Body of pancreas (tissue), 4 donors: Measurements from ENCODE around the gene FCRLB. TPM values are rescaled to one million over a fixed set of nuclear protein-coding genes. Genes with fewer than 3 reads are reported as not detected.

Experiments
- ATAC-seq: fragments of 150-250 bp; one replicate; pipeline ENCODE4 v1.9.1; 2016
- DNase-seq, 4 donors: peaks; one replicate each; pipeline ENCODE4 v3.0.0-alpha.2; 2019
- H3K27ac ChIP-seq, 4 donors: fragments of 200-600 bp; sonication (generic); 1 replicate in 3 of 4; 2 replicates in 1 of 4; pipeline versions ENCODE4 v1.5.1 to v1.6.1; 2016 to 2019; ENCODE audit warnings: mild to moderate bottlenecking in 1 of 4, mixed read lengths in 1 of 4, moderate library complexity in 1 of 4
- H3K27me3 ChIP-seq, 2 donors: fragments of 200-600 bp; sonication (generic); one replicate each; pipeline ENCODE4 v1.6.0; 2016; ENCODE audit warnings: mild to moderate bottlenecking in 1 of 2
- H3K36me3 ChIP-seq, 2 donors: fragments of 200-600 bp; sonication (generic); replicated peaks in 1 of 2; 2 replicates each; pipeline ENCODE4 v1.5.1; 2016; ENCODE audit warnings: low read depth in 2 of 2; ENCODE audit not compliant: insufficient read depth in 1 of 2
- H3K4me1 ChIP-seq: fragments of 200-600 bp; sonication (generic); one replicate; pipeline ENCODE4 v1.6.0; 2016
- H3K4me3 ChIP-seq, 2 donors: fragments of 200-600 bp; sonication (generic); 1 replicate in 1 of 2; 2 replicates in 1 of 2; pipeline ENCODE4 v1.5.1; 2016 to 2019
- H3K9me3 ChIP-seq, 3 donors: fragments of 200-600 bp; sonication (generic); 1 replicate in 2 of 3; 2 replicates in 1 of 3; pipeline ENCODE4 v1.5.1; 2016
- POLR2A ChIP-seq, 3 donors: fragments of 450-650 bp; IDR thresholded peaks; one replicate each; pipeline ENCODE4 v1.6.1; 2016; ENCODE audit warnings: antibody characterized with exemption in 3 of 3, mild to moderate bottlenecking in 2 of 3
- WGBS, 2 donors: methylation state at CpG; one replicate each; pipeline ENCODE4 v1.1.5; 2017; 5-methylcytosine and 5-hydroxymethylcytosine counted together
- intact Hi-C: fragments of 100-400 bp; cut with DNase I; formaldehyde crosslinking; loops from one replicate; pipeline ENCODE4 v1.15.1; 2023
- total RNA-seq, 2 donors: library from RNA; depleted of rRNA; stranded (reverse); fragments of >200 nt; gene quantifications; one replicate each; pipeline ENCODE4 v1.1.0, GENCODE V29; 2016
- TF ChIP-seq, protein P1 (sequence below), 7 experiments: fragments of 450-650 bp in 4 of 7; fragments of 200-600 bp in 3 of 7; sonication (generic) in 3 of 7; IDR thresholded peaks; one replicate each; pipeline ENCODE4 v1.5.1; 2016 to 2019; ENCODE audit warnings: antibody characterized with exemption in 7 of 7

Gene FCRLB
- total RNA-seq, 2 donors from 2014 or later, result not detected

DNA sequence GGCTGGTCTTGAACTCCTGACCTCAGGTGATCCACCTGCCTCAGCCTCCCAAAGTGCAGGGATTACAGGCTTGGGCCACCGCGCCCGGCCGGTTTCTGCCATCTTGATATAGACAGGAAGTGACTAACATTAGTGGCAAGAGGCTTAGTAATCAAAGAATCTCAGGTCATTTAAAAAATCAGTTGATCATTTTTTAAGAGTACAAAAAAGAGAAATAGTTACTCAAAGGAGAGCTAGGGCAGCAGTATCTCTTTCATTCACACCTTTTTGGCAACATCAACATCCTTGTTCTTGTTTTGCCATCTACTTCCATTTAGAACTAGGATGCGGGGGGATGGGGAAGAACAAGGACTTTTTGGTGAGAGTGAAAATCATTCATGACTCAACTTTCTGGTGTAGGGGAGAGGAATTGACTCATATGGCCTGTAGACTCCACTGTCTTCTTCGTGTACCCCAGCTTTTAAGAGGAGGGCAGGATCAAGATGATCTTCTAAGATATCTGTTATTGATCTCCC lies 8.8 kb downstream of the FCRLB start:
- no peaks in the 10 kb centered on the region for H3K27me3 ChIP-seq
- 60 to 82% methylated on average over 6 of the region's 6 CpGs for WGBS, 2 donors
- intact Hi-C loops, result no loop called here
- TF ChIP-seq POLR2A (IDR thresholded peaks at IDR 0.05), result no peak
- TF ChIP-seq, protein P1, sequence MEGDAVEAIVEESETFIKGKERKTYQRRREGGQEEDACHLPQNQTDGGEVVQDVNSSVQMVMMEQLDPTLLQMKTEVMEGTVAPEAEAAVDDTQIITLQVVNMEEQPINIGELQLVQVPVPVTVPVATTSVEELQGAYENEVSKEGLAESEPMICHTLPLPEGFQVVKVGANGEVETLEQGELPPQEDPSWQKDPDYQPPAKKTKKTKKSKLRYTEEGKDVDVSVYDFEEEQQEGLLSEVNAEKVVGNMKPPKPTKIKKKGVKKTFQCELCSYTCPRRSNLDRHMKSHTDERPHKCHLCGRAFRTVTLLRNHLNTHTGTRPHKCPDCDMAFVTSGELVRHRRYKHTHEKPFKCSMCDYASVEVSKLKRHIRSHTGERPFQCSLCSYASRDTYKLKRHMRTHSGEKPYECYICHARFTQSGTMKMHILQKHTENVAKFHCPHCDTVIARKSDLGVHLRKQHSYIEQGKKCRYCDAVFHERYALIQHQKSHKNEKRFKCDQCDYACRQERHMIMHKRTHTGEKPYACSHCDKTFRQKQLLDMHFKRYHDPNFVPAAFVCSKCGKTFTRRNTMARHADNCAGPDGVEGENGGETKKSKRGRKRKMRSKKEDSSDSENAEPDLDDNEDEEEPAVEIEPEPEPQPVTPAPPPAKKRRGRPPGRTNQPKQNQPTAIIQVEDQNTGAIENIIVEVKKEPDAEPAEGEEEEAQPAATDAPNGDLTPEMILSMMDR (IDR thresholded peaks at IDR 0.05), result no peak
- peaks cover 16% of the 10 kb centered on the region for H3K4me1 ChIP-seq
- H3K27ac ChIP-seq, result no peak overlapping the region
- H3K36me3 ChIP-seq, result no peaks in the 10 kb centered on the region
- DNase-seq (no peak), ATAC-seq (no peak)
- H3K4me3 ChIP-seq, result no peak overlapping the region
- no peaks in the 10 kb centered on the region for H3K9me3 ChIP-seq

DNA sequence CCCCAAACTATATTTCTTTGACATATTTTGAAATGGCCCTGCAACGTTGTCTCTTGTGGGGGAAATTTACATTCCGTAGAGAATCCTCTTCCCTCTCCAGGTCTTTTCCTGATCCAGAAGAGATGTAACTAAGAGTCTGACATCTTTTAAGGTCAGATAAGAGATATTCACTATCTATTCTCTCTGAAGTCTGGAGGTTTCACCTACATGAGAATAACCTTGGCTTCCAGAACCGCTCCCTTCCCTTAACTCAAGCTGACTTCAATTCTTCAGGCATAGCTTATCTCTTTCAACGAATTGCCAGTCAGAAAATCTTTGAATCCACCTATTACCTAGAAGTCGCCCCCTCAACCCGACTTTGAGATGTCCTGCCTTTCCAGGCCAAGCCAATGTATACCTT lies 9.9 kb downstream of the FCRLB start:
- Histone ChIP-seq H3K27me3 (no peaks in the 10 kb centered on the region), H3K4me1 (peaks cover 8% of the 10 kb centered on the region), H3K27ac (no peak overlapping the region), H3K4me3 (no peak overlapping the region), H3K9me3 (no peaks in the 10 kb centered on the region), H3K36me3 (no peaks in the 10 kb centered on the region)
- TF ChIP-seq POLR2A (IDR thresholded peaks at IDR 0.05), result no peak
- TF ChIP-seq, protein P1 (IDR thresholded peaks at IDR 0.05), result no peak
- DNase-seq, result no peak
- 64 to 66% methylated on average over 6 of the region's 6 CpGs for WGBS, 2 donors
- intact Hi-C loops, result no loop called here
- ATAC-seq, result no peak

DNA sequence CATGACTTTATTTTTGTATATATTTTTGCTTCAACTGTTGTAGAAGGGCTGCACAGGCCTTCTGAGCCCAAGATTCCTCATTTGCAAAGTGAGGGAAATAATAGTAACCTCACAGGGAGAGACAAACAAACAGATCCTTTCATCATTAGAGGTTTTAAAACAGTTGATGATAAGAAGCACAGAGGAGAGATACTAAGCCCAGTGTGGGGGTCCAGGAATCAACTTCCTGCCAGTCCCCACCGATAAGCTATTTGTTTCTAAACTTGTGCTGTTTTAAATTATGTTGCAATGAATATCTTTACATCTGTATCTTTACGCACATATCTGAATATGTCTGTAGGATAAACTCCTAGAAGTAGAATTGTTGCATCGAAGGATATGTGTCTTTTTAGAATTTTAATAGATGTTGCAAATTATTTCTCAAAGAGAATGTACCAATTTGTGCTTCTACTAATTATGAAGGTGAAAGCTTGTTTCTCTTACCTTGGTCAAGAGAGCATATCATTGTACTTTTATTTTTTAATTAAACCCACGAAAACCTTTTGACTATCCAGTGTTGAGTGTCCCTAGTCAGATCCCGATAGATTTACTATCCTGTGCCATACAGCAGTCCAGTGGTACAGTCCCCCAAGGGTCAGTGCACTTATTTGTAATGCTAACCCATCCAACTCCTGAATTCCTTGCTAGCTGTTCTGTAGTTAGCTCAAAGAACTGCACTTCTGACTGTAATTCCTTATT lies 10.8 kb downstream of the FCRLB start:
- intact Hi-C loops, result no loop called here
- no peaks in the 10 kb centered on the region for H3K9me3 ChIP-seq
- no peaks in the 10 kb centered on the region for H3K27me3 ChIP-seq
- ATAC-seq, result no peak
- TF ChIP-seq, protein P1 (IDR thresholded peaks at IDR 0.05), result no peak
- no peak for TF ChIP-seq POLR2A (IDR thresholded peaks at IDR 0.05)
- DNase-seq, result no peak
- H3K4me1 ChIP-seq, result peaks cover 8% of the 10 kb centered on the region
- 68 to 73% methylated on average over 5 of the region's 5 CpGs for WGBS, 2 donors
- H3K36me3 ChIP-seq, result no peaks in the 10 kb centered on the region
- no peak overlapping the region for H3K27ac ChIP-seq
- no peak overlapping the region for H3K4me3 ChIP-seq

DNA sequence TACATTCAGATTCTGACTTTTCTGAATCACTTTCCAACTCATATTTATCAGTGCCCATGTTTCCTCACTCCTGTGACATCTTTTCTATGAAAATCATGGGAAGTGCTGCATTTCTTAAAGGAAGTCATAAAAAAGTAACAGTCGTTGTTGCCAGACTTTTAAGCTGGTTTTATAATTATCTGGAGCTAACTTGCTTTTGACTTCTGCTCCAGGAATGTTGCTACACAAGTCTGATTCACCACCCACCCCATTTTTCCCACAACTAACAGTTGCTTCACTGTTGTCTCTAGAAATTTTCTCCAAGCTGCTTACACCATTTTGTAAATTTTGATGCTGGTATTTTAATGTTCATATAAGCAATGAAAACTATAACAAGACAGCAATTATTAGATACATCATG lies 12.2 kb downstream of the FCRLB start:
- DNase-seq, result no peak
- Histone ChIP-seq H3K9me3 (no peaks in the 10 kb centered on the region), H3K4me1 (no peaks in the 10 kb centered on the region), H3K4me3 (no peak overlapping the region), H3K27ac (no peak overlapping the region), H3K27me3 (no peaks in the 10 kb centered on the region), H3K36me3 (no peaks in the 10 kb centered on the region)
- intact Hi-C loops, result no loop called here
- ATAC-seq, result no peak
- WGBS, 2 donors, result 0% methylated on average over 1 of the region's 1 CpG
- TF ChIP-seq, protein P1 (IDR thresholded peaks at IDR 0.05), result no peak
- TF ChIP-seq POLR2A (IDR thresholded peaks at IDR 0.05), result no peak

DNA sequence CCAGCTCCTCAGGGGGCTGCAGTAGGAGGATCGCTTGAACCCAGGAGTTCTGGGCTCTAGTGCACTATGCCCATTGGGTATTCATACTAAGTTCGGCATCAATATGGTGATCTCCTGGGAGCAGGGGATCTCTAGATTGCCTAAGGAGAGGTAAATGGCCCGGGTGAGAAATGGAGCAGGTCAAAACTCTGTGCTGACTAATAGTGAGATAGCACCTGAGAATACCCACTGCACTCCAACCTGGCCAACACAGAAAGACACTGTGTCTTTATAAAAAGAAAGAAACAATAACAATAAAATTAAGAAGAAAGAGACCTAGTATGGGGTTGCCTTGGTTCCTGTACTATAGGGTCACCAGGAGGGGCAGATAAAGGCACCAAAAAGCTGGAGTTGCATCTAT lies 14.5 kb downstream of the FCRLB start:
- no peak overlapping the region for H3K27ac ChIP-seq
- no peaks in the 10 kb centered on the region for H3K27me3 ChIP-seq
- ATAC-seq, result no peak
- intact Hi-C loops, result no loop called here
- H3K4me3 ChIP-seq, result no peak overlapping the region
- no peaks in the 10 kb centered on the region for H3K9me3 ChIP-seq
- TF ChIP-seq POLR2A (IDR thresholded peaks at IDR 0.05), result no peak
- TF ChIP-seq, protein P1 (IDR thresholded peaks at IDR 0.05), result no peak
- H3K36me3 ChIP-seq, result no peaks in the 10 kb centered on the region
- no peak for DNase-seq
- 80 to 81% methylated on average over 3 of the region's 3 CpGs for WGBS, 2 donors
- no peaks in the 10 kb centered on the region for H3K4me1 ChIP-seq
